ENCODE results near the gene CD101.

Gene CD101

GRCh38 chr1:117058810-117059209 lies 57.2 kb downstream of the CD101 start:
- DNase-seq (ENCODE audit: low read depth), result no peak

- DNase-seq (ENCODE audit: low read depth), result peak; percentile 27
These were observed 57.7 kb downstream of the CD101 start for GRCh38 chr1:117059334-117059677.

GRCh38 chr1:117059678-117060440 lies 58.3 kb downstream of the CD101 start, which contains the start of gene TTF2:
TTF2 (plus strand) TSS chr1:117060326; CDS start chr1:117060347, 21 bp downstream.
- peak; percentile 75 for DNase-seq (ENCODE audit: low read depth)

GRCh38 chr1:117060441-117061317 lies 59.1 kb downstream of the CD101 start:
- peak; percentile 12 for DNase-seq (ENCODE audit: low read depth)

GRCh38 chr1:117061986-117062415 lies 60.4 kb downstream of the CD101 start:
- DNase-seq (ENCODE audit: low read depth), result no peak

- DNase-seq (ENCODE audit: low read depth), result no peak
These were observed 64.8 kb downstream of the CD101 start for GRCh38 chr1:117066367-117066766.

GRCh38 chr1:117067533-117068370 lies 66.2 kb downstream of the CD101 start:
- DNase-seq (ENCODE audit: low read depth), result no peak

- DNase-seq (ENCODE audit: low read depth), result no peak
These were observed 67.0 kb downstream of the CD101 start for GRCh38 chr1:117068580-117068979.

- DNase-seq (ENCODE audit: low read depth), result no peak
These were observed 67.8 kb downstream of the CD101 start for GRCh38 chr1:117069220-117069844.

- DNase-seq (ENCODE audit: low read depth), result no peak
These were observed 68.6 kb downstream of the CD101 start for GRCh38 chr1:117070124-117070523.

- DNase-seq (ENCODE audit: low read depth), result no peak
These were observed 75.1 kb downstream of the CD101 start for GRCh38 chr1:117076648-117077047.

GRCh38 chr1:117077267-117077666 lies 75.7 kb downstream of the CD101 start:
- no peak for DNase-seq (ENCODE audit: low read depth)

GRCh38 chr1:117079737-117080136 lies 78.2 kb downstream of the CD101 start:
- no peak for DNase-seq (ENCODE audit: low read depth)

GRCh38 chr1:117084231-117084630 lies 82.7 kb downstream of the CD101 start:
- DNase-seq (ENCODE audit: low read depth), result no peak
